GM18507 (cell line): Measurements from ENCODE around the gene KRT15.

Experiments
- DNase-seq: peaks from one replicate; pipeline ENCODE4 v3.0.0; 2011; ENCODE audit warnings: low read depth; ENCODE audit not compliant: insufficient read length; ENCODE audit errors: extremely low spot score
- FAIRE-seq: peaks from 2 replicates; lab custom pipeline; 2011; peaks lifted over from hg19 to GRCh38; lab: Jason Lieb, UNC

KRT15 gene

DNA sequence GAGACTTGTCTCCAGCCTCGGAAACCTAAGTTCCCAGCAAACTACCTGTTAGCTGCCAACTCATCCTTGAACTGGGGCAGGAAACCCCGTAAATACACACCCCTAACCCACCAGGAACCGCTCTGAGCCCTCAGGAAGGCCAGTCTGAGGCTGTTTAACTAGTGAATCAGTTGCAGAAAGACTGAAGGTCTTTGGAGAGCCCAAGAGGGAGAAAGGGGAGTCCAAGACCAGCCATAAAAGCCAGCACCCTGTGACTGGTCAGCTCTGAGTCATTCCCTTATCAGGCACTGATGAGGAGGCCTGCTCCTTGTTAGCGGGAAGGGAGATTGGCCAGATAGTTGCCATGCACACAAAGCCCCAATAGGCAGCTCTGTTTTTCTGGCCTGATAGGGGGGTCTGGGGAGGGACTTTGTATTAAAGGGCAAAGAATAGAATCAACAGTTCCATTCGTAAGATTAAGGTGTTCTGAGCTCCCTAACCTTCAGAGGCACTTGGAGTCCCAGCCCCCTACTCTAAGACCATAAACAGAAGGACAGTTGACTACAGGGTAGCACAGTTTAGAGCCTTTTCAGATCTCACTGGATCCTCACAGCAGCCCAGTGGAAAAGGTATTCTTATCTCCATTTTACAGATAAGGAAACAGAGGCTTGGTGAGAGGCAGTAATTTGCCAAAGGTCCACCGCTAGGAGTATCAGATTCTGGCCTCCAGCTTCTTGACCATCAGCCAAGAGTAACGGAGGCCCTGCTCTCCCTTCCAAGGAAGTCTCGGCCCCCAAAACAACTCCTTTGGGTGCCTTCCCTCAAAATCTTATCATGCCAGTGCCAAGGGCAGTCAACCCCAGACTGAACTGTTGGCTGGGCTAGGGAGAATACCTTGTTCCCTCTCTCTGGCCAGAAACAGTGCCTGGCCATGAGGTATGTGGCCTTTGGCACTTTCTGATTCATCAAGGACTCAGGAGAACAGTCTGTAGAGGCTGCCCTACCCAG is 11.7 kb upstream of the KRT15 start:
- DNase-seq (no peak), FAIRE-seq (no peak)

DNA sequence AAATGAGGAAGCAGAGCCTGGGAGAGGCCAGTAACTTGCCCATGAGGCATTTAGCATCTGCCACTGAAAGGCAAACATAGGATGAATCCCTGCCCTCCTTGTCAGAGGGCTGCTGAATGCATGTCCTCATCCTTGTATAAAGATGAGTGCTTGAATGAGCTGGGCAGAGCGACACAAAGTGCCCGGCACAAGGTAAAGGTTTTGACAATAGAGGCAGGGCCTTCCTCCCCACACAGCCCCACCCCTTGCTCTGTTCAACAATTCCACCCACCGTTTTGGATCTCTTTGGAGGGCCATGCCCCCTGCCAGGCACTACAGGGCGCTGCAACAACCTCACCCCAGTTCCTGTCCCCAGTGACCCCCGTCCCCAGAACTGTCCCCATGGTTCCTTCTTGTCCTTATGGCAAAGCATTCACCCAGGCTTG is 10.8 kb upstream of the KRT15 start:
- no peak for FAIRE-seq

DNA sequence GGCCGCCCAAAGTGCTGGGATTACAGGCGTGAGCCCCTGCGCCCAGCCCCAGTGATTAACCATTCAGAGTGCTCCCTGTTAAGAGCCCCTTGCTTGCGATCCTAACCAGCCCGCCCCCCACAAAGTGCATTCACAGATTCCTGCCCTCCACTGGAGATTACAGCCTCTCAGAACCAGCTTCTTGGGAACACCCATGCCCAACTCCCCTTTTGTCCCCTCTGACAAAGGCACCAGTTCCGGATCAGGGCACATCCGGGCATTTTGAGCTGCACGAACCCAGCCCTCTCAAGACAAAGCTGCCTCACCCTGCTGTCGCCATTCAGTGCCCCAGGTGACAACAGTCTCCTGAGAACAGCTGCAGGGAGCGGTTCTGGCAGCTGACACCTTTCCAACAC is 10.3 kb upstream of the KRT15 start:
- DNase-seq (no peak), FAIRE-seq (no peak)

More for the DNA sequence above, 10.8 kb upstream of the KRT15 start:
- no peak for DNase-seq

DNA sequence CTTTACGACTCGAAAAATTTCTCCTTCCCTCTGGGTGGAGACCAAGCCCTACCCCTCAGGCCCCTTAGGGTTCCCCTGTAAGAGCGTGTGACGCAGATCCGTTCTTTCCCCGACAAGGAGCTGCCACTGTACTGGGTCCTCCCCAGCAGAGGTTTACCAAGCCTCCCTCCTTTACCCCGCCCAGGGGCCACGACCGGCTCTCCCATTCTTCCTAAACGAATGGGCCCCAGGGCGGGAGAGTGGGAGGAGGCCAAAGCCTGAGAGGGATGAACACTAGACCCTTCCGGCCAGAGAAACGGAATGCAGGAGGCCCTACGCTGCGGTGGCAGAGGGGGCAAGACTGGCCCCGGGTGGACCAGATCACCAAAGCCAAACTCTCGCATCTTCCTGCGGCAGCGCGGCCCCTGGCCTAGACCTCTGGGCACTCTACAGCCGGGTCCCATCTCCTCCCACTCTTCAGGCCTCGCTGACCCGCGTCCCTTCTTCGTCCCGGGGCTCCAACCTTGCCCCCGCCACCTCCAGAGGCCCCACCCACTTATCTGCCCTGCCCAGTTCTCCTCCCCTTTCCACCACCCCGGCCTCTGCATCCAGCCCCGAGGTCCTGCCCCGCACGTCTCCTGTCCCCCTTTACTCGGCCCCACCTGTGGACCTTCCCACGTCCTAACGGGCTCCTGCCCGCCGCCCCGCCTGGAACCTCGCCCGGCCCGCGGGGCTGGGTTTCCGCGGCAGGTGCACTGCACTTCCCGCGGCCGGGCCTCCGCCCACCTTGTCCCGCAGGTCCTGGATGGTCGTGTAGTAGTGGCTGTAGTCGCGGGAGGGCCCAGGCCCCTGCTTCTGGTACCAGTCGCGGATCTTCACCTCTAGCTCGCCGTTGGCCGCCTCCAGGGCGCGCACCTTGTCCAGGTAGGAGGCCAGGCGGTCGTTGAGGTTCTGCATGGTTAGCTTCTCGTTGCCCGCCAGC is 8.7 kb upstream of the KRT15 start:
- DNase-seq (no peak), FAIRE-seq (no peak)

DNA sequence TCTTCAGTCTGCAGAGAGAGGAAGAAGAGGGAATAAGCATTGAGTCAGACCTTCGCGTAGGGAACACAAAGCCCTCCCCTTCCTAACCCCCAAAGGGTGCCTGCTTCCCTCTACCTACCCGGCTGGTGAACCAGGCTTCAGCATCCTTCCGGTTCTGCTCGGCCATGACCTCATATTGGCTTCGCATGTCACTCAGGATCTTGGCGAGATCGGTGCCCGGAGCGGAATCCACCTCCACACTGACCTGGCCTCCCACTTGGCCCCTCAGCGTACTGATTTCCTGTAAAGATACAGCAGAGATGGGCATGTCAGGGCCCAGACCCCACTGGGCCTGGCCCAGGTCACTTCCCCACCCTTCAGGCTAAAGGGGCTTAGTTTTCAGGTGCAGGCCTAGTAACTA is 5.6 kb upstream of the KRT15 start:
- FAIRE-seq (no peak), DNase-seq (no peak)

DNA sequence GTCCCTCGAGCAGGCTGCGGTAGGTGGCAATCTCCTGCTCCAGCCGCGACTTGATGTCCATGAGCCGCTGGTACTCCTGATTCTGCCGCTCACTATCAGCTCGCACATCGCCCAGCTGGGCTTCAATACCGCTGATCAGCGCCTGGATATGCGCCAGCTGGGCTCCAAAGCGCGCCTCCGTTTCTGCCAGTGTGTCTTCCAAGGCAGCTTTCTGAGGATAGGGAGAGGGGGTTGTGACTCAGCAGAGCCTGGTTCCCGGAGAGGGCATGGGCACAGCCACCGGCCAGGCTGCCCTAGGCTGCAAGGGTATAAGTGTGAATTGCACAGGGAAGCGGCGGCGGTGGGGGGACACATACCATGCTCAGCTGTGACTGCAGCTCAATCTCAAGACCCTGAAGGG is 5.1 kb upstream of the KRT15 start:
- DNase-seq (no peak), FAIRE-seq (no peak)

DNA sequence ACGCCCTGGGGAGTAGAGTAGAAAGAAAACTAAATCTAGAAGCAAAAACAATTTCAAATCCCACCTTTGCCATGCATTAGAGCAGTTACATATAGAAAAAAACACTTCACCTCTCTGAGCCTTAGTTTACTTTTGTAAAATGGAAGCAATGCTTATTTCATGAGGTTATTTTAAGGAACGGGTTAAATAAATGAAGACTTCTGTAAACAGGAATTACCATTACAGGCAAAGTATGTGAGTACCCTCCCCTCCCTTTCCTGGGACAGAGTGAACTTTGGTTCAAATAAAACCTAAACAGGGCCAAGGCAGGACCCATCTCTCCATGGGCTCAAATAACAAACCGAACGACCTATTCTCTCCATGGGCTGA is 4.5 kb upstream of the KRT15 start:
- FAIRE-seq (no peak), DNase-seq (no peak)

DNA sequence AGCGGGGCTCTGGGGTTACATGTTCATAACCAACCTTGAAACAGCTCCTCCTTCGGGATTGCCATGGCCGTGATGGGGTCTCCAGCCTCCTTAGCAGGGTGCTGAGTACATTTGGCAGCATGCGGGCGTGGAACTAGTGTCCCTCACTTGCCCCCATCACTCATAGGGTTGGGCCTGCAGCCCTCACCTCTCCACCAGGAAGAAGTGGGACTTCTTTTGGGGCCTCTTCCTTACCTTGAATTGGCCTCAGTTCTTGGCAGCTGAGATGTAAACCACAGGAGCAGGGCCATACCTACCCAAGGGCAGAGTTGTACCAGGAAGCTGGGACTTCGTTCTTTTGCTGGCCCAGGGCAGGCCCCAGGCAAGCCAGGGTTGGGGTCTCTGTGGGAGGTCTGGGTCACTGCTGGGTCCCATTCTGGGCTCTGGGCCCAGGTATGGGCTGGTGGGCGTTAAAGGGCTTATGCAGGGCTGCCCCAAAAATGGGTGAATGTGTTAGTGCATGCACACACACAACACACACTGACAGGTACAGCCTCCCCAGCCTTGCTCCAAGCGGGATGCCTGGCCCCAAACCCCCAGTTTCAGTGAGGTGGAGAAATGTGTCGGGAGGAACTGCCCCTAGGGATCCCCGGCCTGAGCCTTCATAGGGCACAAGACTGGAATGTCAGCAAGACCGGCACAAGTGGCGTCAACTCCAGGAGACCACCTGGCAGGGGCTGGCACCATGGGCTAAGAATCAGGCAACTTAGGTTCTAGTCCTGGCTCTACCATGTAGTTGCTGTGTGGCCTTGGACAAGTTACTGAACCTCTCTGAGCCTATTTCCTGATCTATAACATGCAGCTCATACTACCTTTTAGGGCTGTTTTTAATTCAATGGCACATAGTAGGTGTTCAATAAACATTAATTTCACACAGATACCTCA is 3.9 kb upstream of the KRT15 start:
- FAIRE-seq (no peak), DNase-seq (no peak)

DNA sequence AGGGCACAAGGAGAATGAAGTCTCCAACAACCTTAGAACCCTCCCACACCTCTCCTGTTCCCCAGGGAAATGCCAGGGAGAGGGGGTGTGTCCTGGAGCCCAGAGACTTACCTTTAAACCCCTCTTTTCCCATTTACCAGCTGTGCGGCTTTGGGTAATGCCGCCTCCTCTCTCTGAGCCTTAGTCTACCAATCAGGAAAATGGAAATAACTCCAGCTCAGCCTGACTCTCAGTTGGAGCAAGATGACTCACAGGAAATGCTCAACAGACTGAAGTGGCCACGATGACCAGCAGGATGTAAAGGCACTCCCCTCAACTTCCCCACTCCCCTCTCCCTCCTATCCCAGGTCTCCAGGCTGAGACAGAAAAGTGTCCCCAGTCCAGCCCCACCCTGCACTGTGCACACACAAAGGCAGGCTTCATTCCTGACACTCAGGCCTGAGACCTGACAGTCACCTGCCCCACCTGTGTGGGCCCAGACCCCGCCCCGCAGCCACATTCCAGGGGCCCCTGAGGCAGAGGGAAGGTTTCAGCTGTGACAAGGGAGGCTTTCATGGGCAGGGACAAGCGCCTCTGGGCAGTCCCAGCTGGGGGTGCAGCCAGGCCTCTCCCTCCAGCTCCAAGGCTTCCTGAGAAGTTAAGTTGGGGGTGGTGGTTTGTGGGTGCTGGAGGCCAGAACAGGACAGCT is 3.0 kb upstream of the KRT15 start:
- FAIRE-seq (no peak), DNase-seq (no peak)

DNA sequence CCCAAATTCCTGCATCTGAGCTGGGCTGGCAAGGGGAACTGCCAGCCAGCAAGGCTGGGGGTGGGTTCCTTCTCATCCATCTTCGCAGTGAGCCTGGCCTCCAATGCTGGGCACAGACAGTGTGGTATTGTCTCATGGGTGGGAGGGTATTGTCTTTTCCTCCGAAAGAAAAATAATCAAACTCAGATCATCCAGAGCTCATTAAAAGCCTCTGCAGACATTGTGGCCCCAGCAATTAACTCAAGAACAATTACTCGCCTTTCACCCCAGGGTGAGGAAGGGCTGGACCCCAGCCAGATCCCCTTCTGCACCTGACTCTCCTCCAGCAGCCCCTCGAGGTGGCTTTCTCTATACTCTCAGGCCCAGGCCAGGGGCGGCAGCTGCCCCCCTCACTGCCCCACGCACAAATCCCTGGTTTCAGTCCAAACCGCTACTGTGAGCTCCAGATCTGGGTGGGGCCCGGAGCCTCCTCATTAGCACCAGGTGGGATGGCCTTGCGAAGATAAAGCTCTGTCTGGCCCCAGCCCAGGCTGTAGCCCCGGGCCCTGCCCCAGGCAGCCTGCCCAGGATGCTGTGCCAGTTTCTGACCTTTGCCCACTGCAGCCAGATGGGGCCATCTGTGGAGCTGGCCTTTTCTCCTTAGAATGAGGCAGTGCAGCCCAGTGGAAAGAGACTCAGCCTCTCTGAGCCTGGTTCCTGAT is 2.3 kb upstream of the KRT15 start:
- FAIRE-seq: no peak
- DNase-seq: no peak

DNA sequence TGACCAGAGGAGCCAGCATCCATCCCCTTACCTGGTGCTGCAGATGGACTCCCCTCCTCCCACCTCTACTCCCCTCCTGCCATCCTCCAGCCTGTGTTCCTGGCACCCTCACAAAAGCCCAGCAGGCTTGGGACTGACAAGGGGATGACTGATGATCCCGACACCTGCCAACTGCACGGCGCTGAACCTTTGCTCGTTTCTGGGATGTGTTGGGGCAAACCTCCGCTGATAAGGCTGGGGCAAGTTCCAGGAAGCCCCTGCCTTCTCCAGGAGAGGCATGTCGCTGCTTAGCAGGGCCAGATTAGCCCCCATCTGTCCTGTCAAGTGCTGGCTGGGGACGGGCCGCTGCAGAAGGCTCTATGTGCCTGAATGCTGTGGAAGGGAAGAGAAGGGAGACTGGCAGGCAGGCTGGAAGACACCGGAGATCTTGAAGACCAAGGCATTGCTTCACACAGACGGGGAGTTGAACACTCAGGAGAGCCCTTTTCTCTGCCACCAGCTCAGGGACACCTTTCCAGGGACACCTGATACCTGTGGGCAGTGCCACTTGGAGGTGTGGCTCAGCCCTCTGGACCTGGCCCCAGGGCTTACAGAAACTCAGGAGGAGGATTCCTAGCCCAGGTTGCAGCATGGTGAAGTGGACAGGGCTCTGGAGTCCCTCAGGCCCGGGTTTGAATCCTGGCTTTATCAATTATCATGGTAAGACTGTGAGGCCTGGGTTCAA is 973 bp upstream of the KRT15 start:
- DNase-seq (no peak), FAIRE-seq (no peak)

DNA sequence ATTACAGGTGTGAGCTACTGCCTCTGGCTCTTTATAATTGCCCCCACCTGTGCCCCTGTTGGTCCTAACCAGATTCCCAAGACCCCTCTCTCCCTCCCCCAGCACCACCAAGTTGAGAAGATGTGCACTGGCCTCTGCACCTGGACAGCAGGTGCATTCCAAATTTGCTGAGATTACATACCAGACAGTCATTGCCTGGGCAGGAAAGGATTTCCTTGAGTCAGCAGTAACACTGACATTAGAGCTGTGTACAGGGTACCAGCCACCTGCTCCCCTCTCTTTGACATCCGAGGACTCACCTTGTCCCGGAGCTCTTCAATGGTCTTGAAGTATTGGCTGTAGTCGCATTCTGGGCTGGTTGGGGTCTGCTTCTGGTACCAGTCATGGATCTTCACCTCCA is 659 bp downstream of the KRT15 start:
- FAIRE-seq: no peak
- DNase-seq: no peak

DNA sequence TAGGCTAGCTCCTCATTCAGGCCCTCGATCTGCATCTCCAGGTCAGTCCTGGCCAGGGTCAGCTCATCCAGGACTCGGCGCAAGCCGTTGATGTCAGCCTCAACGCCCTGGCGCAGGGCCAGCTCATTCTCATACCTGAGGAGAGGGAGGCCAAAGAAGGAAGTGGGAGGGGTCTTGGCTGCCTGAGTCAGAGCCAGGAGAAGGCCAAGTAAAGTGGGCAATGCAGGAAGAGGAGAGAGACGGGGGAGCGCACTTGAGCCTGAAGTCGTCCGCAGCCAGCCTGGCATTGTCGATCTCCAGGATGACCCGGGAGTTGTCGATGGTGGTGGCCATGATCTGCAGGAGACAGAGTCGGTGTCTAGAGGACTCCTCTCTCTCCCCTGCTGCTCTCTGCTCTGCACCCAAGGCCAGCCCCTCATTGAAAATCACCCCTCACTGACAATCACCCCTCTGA is 1.8 kb downstream of the KRT15 start:
- DNase-seq: no peak
- FAIRE-seq: no peak

DNA sequence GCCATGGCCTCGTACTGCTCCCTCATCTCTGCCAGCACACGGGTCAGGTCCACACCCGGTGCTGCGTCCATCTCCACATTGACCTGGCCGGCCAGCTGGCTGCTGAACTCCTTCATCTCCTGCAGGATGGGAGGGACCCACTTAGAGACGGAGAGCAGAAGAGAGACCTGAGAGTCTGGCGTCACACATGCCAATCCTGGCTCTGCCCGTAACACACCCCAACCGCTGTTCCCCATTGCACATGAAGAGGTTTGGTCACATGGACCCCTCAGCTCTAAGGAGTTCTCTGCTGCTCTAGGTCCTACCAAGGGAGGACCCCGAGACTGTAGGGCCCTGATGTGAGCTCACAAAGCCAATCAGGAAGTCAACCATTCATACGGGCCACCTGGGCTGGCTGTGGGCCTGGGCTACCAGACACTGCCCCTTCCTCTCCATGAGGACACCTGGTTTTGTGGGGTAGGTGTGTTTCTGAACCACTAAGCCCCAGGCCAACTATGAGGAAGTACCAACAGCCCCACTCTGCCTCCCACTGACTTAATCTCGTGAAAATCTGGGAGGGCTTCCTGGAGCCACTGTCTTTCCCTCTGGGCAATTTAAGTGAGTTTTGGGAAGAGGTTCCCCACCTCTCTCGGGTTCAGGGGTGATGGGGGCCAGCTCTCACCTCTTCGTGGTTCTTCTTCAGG is 2.4 kb downstream of the KRT15 start:
- FAIRE-seq (no peak), DNase-seq (no peak)

DNA sequence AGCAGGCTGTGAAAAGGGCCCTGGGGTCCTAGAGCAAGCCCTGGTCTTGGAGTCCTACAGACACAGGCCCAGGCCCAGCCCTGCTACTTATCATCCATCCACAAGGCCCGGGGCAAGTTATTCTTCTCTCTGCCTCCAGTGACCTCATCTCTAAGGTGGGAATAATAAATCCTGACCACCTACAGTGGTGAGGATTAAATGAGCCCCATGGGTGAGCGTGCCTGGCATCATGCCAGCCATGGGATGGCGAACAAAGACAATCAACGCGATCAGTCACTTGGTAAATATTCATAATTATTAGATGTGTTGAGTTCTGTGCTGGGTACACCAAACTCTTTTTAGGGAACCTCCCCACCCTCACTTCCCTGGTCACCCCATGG is 5.5 kb downstream of the KRT15 start:
- DNase-seq (no peak), FAIRE-seq (no peak)

DNA sequence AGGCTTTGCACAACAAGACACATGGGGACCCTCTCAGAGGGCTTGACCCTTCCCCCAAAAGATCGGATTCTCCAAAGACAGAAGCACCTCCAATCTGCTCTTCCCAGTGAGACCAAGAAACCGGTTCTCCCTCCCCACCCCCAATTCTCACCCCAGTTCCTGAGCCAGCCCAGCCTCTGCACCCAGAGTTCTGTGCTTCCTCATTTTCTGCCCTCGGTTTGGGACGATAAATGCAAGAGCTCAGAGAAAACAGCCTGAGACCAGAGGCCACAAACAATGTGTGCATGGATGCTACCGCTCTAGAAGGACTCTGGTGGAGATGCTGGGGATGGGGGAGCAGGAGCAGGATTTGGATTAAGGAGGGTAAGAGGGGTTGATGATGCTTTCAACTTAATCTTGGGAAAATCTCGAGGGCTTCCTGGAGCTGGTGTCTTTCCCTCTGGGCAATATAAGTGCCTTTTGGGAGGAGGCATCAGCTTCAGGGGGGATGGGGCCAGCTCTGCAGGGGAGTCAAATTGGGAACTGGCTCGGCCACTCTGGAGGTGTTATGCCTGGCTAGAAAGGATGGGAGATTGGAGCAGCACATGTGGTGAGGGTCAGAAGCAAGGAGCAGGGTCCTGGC is 6.0 kb downstream of the KRT15 start:
- DNase-seq (no peak), FAIRE-seq (no peak)

DNA sequence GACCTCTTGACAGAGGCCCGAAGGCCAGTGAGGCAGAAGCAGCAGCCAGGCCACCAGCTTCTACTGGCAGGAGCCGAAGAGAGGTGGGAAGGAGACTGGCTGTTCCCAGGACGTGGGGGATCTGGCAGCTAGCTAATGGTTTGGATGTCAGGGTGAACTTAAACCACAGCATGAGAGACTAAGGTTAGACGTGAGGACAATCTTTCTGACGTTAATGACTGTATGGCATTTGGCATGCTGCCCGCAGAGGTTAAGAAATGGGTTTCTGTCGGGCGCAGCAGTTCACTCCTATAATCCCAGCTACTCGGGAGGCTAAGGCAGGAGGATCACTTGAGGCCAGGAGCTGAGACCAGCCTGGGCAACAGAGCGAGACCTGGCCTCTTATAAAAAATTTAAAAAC is 7.0 kb downstream of the KRT15 start:
- no peak for DNase-seq
- no peak for FAIRE-seq
